ENCODE results near the gene SUMF1. TPM values are rescaled to one million over a fixed set of nuclear protein-coding genes. Genes with fewer than 3 reads are reported as not detected.

SUMF1 gene
- total RNA-seq, 3 donors from 2014 or later, result 29.3 to 38.3 (median 32.1) TPM

DNA sequence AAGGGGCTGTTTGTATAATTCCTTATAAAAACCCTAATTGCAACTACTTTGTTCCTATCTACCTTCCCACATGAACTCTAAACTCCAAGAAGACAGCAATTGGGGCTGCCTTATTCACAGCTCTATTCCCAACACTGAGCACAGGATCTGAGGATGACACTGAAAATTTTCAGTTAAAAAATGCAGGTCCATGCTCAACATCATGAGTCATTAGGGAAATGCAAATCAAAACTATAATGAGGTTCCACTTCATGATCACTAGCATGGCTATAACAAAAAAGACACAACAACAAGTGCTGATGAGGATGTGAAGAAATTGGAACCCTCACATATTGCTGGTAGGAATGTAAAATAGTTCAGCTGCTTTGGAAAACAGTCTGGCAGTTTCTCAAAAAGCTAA is 12.9 kb downstream of the SUMF1 start:
- no peak for DNase-seq
- ATAC-seq, result no peak
- Histone ChIP-seq H3K4me3 (no peak overlapping the region), H3K9me3 (no peaks in the 10 kb centered on the region), H3K4me1 (ENCODE audit: low read depth) (no peaks in the 10 kb centered on the region), H3K36me3 (ENCODE audit: low read depth) (no peaks in the 10 kb centered on the region)
- intact Hi-C loops (cut with DNase I, micrococcal nuclease), result no loop called here
- TF ChIP-seq, protein P1, sequence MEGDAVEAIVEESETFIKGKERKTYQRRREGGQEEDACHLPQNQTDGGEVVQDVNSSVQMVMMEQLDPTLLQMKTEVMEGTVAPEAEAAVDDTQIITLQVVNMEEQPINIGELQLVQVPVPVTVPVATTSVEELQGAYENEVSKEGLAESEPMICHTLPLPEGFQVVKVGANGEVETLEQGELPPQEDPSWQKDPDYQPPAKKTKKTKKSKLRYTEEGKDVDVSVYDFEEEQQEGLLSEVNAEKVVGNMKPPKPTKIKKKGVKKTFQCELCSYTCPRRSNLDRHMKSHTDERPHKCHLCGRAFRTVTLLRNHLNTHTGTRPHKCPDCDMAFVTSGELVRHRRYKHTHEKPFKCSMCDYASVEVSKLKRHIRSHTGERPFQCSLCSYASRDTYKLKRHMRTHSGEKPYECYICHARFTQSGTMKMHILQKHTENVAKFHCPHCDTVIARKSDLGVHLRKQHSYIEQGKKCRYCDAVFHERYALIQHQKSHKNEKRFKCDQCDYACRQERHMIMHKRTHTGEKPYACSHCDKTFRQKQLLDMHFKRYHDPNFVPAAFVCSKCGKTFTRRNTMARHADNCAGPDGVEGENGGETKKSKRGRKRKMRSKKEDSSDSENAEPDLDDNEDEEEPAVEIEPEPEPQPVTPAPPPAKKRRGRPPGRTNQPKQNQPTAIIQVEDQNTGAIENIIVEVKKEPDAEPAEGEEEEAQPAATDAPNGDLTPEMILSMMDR (IDR thresholded peaks at IDR 0.05), result no peak

DNA sequence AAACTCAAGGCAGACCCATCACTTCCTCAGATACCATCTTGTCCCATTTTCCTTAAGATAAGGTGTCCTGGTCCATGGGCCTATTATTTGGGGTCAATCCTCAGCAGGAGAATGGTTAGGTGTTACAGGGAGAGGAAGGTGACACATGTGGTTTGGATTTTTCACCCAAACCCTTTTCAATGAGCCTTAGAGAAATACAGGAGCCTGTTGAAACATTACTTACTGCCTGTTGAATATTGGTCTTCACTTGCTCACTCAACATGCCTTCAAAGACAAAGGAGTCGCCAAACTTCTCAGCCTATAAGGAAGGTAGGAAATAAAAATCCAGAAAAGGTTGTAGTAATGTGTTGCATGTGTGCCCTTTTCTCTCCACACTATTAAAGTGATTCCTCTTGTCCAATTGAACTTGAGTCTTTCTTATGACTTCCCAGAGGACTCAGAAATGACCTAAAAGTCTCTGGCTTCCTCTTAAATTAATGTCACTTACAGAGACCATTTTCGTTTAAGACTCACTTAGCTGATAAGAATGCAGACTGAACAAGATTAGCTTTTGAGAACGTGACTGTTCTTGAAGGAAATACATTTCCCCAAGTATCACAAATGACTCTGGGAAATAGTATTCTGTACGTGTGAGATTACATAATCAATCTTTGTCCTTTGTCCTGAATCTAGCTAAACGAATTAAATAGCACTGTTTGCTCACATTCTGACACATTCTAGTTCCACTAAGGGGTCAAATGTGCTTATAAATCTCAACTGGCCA is 17.8 kb downstream of the SUMF1 start:
- DNase-seq (no peak), ATAC-seq (no peak)
- TF ChIP-seq, protein P1 (IDR thresholded peaks at IDR 0.05), result no peak
- no peak overlapping the region for H3K4me3 ChIP-seq
- H3K4me1 ChIP-seq (ENCODE audit: low read depth), result no peaks in the 10 kb centered on the region
- H3K36me3 ChIP-seq (ENCODE audit: low read depth), result no peaks in the 10 kb centered on the region
- intact Hi-C loops (cut with DNase I, micrococcal nuclease), result no loop called here
- no peaks in the 10 kb centered on the region for H3K9me3 ChIP-seq

DNA sequence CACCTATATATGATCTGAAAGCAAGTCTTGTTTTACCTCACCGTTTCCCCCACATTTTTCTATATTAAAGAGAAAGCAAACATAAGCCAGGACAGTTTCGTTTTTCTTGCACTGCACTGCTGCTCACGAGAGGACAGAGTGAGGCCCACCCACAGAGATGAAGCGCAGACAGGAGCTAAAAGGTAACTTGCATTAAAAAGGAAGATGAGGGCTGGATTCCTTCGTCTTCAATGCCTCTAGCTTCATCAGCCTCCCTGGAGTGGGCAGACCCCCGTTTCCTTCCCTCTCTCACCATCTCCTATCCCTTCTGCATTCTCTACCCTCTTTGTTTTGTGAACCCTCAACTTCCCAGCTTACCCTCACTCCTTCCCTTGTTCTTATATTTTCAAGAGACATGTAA is 18.9 kb downstream of the SUMF1 start:
- H3K4me3 ChIP-seq, result no peak overlapping the region
- ATAC-seq (no peak), DNase-seq (no peak)
- intact Hi-C loops (cut with DNase I, micrococcal nuclease), result no loop called here
- no peaks in the 10 kb centered on the region for H3K4me1 ChIP-seq (ENCODE audit: low read depth)
- no peaks in the 10 kb centered on the region for H3K36me3 ChIP-seq (ENCODE audit: low read depth)
- TF ChIP-seq, protein P1 (IDR thresholded peaks at IDR 0.05), result no peak
- no peaks in the 10 kb centered on the region for H3K9me3 ChIP-seq

DNA sequence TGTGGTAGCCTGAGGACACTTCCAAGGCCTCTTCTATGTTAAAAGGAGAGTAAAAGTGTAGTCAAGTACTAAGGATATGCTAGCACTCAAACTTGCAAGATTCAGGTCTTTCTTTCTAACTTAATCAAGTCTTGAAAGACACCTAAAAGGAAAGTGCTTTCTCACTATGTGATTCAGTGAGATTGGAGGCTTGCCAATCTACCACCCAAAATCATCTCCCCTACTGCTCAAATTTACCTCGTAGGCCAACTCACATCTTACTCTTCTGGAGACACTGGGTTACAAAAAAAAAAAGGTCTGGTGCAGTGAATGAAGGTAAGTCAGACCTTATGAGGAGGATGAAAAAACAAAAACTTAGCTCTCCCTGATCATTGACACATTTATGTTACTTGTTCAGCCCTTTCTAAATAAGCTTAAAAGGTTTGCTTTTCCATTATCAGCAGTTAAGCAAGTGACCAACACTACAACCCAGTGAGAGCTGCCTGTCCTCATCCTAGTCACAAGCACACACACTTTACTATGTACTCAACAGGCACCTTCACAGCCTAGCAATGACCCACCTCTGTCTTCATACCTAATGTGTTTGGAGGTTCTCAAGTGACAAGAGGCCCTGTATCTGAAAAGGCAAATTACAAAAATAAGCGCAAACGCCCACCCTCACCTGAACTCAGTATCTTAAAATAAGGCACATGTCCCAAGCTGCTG is 19.6 kb downstream of the SUMF1 start:
- no peaks in the 10 kb centered on the region for H3K4me1 ChIP-seq (ENCODE audit: low read depth)
- no peaks in the 10 kb centered on the region for H3K9me3 ChIP-seq
- no peak overlapping the region for H3K4me3 ChIP-seq
- TF ChIP-seq, protein P1 (IDR thresholded peaks at IDR 0.05), result no peak
- ATAC-seq, result no peak
- no peaks in the 10 kb centered on the region for H3K36me3 ChIP-seq (ENCODE audit: low read depth)
- DNase-seq, result no peak
- intact Hi-C loops (cut with DNase I, micrococcal nuclease), result no loop called here

DNA sequence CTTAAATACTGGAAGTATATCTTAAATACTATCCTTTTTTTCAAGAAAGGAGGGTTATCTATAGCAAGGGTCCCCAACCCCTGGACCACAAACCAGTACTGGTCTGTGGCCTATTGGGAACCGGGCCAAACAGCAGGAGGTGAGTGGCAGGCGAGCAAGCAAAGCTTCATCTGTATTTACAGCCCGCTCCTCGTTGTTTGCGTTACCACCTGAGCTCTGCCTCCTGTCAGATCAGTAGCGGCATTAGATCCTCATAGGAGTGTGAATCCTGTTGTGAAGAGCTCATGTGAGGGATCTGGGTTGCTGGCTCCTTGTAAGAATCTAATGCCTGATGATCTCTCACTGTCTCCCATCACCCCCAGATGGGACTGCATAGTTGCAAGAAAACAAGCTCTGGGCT is 26.1 kb downstream of the SUMF1 start:
- Histone ChIP-seq H3K4me3 (no peak overlapping the region), H3K36me3 (ENCODE audit: low read depth) (no peaks in the 10 kb centered on the region), H3K9me3 (no peaks in the 10 kb centered on the region), H3K4me1 (ENCODE audit: low read depth) (no peaks in the 10 kb centered on the region)
- DNase-seq (no peak), ATAC-seq (no peak)
- TF ChIP-seq, protein P1 (IDR thresholded peaks at IDR 0.05), result no peak
- intact Hi-C loops (cut with DNase I, micrococcal nuclease), result no loop called here
